CD14-positive monocyte (primary cell): ENCODE data around the gene ADAMTS17. TPM values are rescaled to one million over a fixed set of nuclear protein-coding genes. Genes with fewer than 3 reads are reported as not detected.

Source experiments
- DNase-seq, 3 donors: peaks; one replicate each; pipeline ENCODE4 v3.0.0-alpha.2; 2011 to 2022
- H2AFZ ChIP-seq: 2 replicates; pipeline ENCODE4 v1.6.0; 2012; ENCODE audit warnings: mild to moderate bottlenecking, low read depth, low read length, inconsistent platforms; ENCODE audit not compliant: insufficient read depth, poor library complexity, severe bottlenecking
- H3K27ac ChIP-seq, 2 donors: 1 replicate in 1 of 2; 2 replicates in 1 of 2; pipeline ENCODE4 v1.5.1; 2012 to 2013; ENCODE audit warnings: low read length in 2 of 2, control low read depth in 1 of 2, inconsistent platforms in 1 of 2, low read depth in 1 of 2, mild to moderate bottlenecking in 1 of 2
- H3K27me3 ChIP-seq, 2 donors: one replicate each; pipeline versions ENCODE4 v1.6.0 to v1.6.1; 2011 to 2013; ENCODE audit warnings: low read length in 2 of 2; ENCODE audit not compliant: control insufficient read depth in 2 of 2, insufficient read depth in 2 of 2
- H3K36me3 ChIP-seq, 2 donors: replicated peaks in 1 of 2; 1 replicate in 1 of 2; 2 replicates in 1 of 2; pipeline versions ENCODE4 v1.5.1 to v1.6.1; 2012 to 2013; ENCODE audit warnings: low read length in 2 of 2, control low read depth in 1 of 2, inconsistent platforms in 1 of 2, mild to moderate bottlenecking in 1 of 2; ENCODE audit not compliant: insufficient read depth in 2 of 2, control insufficient read depth in 1 of 2
- H3K4me1 ChIP-seq, 2 donors: 1 replicate in 1 of 2; 2 replicates in 1 of 2; pipeline versions ENCODE4 v1.5.1 to v1.6.1; 2012 to 2013; ENCODE audit warnings: low read length in 2 of 2, control low read depth in 1 of 2, inconsistent platforms in 1 of 2, mild to moderate bottlenecking in 1 of 2, moderate library complexity in 1 of 2; ENCODE audit not compliant: insufficient read depth in 2 of 2, control insufficient read depth in 1 of 2
- H3K4me2 ChIP-seq: replicated peaks from 2 replicates; pipeline ENCODE3; 2012; ENCODE audit warnings: low read length, moderate library complexity, mild to moderate bottlenecking; ENCODE audit not compliant: poor library complexity, severe bottlenecking; ENCODE audit errors: extremely low read depth
- H3K4me3 ChIP-seq, 3 experiments: fragments of 200-600 bp in 1 of 3; sonication (generic) in 1 of 3; replicated peaks in 1 of 3; 1 replicate in 2 of 3; 2 replicates in 1 of 3; pipeline ENCODE4 v1.5.1; 2011 to 2013; ENCODE audit warnings: low read length in 3 of 3, mild to moderate bottlenecking in 3 of 3, control low read depth in 2 of 3, low read depth in 2 of 3, inconsistent platforms in 1 of 3, moderate library complexity in 1 of 3
- H3K79me2 ChIP-seq: 2 replicates; pipeline ENCODE4 v1.6.0; 2012; ENCODE audit warnings: mild to moderate bottlenecking, control low read depth, inconsistent platforms, low read length, moderate library complexity; ENCODE audit not compliant: insufficient read depth
- H3K9ac ChIP-seq: 2 replicates; pipeline ENCODE4 v1.6.0; 2017; ENCODE audit warnings: low read length, mild to moderate bottlenecking; ENCODE audit not compliant: insufficient read depth, poor library complexity, severe bottlenecking
- H3K9me3 ChIP-seq, 2 donors: replicated peaks in 1 of 2; 1 replicate in 1 of 2; 2 replicates in 1 of 2; pipeline versions ENCODE4 v1.5.1 to v1.6.1; 2012 to 2013; ENCODE audit warnings: low read length in 2 of 2, control low read depth in 1 of 2; ENCODE audit not compliant: control insufficient read depth in 1 of 2, insufficient read depth in 1 of 2
- H4K20me1 ChIP-seq: 2 replicates; pipeline ENCODE4 v1.6.0; 2012; ENCODE audit warnings: mild to moderate bottlenecking, low read length, control low read depth, moderate library complexity; ENCODE audit not compliant: insufficient read depth
- H3K27ac Mint-ChIP-seq, 7 donors: one replicate each; pipeline ENCODE4 v1.8.0; 2020; ENCODE audit warnings: mild to moderate bottlenecking in 7 of 7, mixed read lengths in 7 of 7, moderate library complexity in 6 of 7, inconsistent platforms in 2 of 7
- H3K27me3 Mint-ChIP-seq, 3 donors: one replicate each; pipeline ENCODE4 v1.8.0; 2021 to 2022; ENCODE audit warnings: low read depth in 3 of 3, mild to moderate bottlenecking in 3 of 3, mixed read lengths in 3 of 3, moderate library complexity in 3 of 3, inconsistent platforms in 1 of 3
- H3K36me3 Mint-ChIP-seq, 2 donors: one replicate each; pipeline ENCODE4 v1.8.0; 2020; ENCODE audit warnings: mixed read lengths in 2 of 2, inconsistent platforms in 1 of 2, mild to moderate bottlenecking in 1 of 2
- H3K4me1 Mint-ChIP-seq: one replicate; pipeline ENCODE4 v1.8.0; 2020; ENCODE audit warnings: mild to moderate bottlenecking, mixed read lengths
- H3K4me3 Mint-ChIP-seq, 2 donors: one replicate each; pipeline ENCODE4 v1.8.0; 2020; ENCODE audit warnings: mild to moderate bottlenecking in 2 of 2, mixed read lengths in 2 of 2, moderate library complexity in 1 of 2
- H3K9me3 Mint-ChIP-seq, 7 donors: one replicate each; pipeline ENCODE4 v1.8.0; 2020 to 2022; ENCODE audit warnings: mixed read lengths in 7 of 7, mild to moderate bottlenecking in 6 of 7, moderate library complexity in 6 of 7, inconsistent platforms in 2 of 7
- WGBS: methylation state at CpG from one replicate; pipeline ENCODE4 v1.1.5; 2013; ENCODE audit warnings: missing lambda C conversion rate; ENCODE audit not compliant: insufficient coverage; 5-methylcytosine and 5-hydroxymethylcytosine counted together
- intact Hi-C, 2 donors: fragments of 100-400 bp; cut with micrococcal nuclease; formaldehyde crosslinking; loops; one replicate each; pipeline versions ENCODE4 v1.15.0 to v1.15.1; 2023
- polyA minus RNA-seq: library from RNA; depleted of rRNA, polyadenylated mRNA; stranded (reverse); fragments of >200 nt; gene quantifications from 2 replicates; pipeline ENCODE4 v1.2.3, GENCODE V29; 2012
- polyA plus RNA-seq, 3 donors: library from polyadenylated mRNA; depleted of rRNA in 1 of 3; unstranded in 2 of 3; stranded (reverse) in 1 of 3; fragments of 300-500 nt in 2 of 3; fragments of >200 nt in 1 of 3; fragmentation: Illumina TruSeq in 2 of 3; gene quantifications; 1 replicate in 2 of 3; 2 replicates in 1 of 3; pipeline ENCODE4 v1.2.3, GENCODE V29; 2012 to 2021
- total RNA-seq, 12 experiments: library from RNA in 1 of 12; stranded (reverse) in 1 of 12; fragments of 120-200 nt in 1 of 12; gene quantifications; one replicate each; pipeline ENCODE4 v1.2.4 and lab custom pipeline; 2013 to 2026; ENCODE audit warnings: mixed read lengths in 6 of 12, inconsistent platforms in 1 of 12
- TF ChIP-seq, protein P1 (sequence below): fragments of 200-600 bp; IDR thresholded peaks from one replicate; pipeline ENCODE4 v1.8.0; 2022; ENCODE audit warnings: antibody characterized with exemption, mild to moderate bottlenecking

ADAMTS17 gene, protein sequence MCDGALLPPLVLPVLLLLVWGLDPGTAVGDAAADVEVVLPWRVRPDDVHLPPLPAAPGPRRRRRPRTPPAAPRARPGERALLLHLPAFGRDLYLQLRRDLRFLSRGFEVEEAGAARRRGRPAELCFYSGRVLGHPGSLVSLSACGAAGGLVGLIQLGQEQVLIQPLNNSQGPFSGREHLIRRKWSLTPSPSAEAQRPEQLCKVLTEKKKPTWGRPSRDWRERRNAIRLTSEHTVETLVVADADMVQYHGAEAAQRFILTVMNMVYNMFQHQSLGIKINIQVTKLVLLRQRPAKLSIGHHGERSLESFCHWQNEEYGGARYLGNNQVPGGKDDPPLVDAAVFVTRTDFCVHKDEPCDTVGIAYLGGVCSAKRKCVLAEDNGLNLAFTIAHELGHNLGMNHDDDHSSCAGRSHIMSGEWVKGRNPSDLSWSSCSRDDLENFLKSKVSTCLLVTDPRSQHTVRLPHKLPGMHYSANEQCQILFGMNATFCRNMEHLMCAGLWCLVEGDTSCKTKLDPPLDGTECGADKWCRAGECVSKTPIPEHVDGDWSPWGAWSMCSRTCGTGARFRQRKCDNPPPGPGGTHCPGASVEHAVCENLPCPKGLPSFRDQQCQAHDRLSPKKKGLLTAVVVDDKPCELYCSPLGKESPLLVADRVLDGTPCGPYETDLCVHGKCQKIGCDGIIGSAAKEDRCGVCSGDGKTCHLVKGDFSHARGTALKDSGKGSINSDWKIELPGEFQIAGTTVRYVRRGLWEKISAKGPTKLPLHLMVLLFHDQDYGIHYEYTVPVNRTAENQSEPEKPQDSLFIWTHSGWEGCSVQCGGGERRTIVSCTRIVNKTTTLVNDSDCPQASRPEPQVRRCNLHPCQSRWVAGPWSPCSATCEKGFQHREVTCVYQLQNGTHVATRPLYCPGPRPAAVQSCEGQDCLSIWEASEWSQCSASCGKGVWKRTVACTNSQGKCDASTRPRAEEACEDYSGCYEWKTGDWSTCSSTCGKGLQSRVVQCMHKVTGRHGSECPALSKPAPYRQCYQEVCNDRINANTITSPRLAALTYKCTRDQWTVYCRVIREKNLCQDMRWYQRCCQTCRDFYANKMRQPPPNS
- 0.33 TPM for total RNA-seq (2013)
- polyA plus RNA-seq = under 1 TPM in 2 of 3 donors, not detected in 1; 0.03 to 0.25 TPM
- under 0.01 and 0.14 TPM in 2 replicates for polyA minus RNA-seq
- total RNA-seq (lab: John Stamatoyannopoulos, UW) = 0.41 to 1.7 (median 1.2) reads per million in 11 experiments

DNA sequence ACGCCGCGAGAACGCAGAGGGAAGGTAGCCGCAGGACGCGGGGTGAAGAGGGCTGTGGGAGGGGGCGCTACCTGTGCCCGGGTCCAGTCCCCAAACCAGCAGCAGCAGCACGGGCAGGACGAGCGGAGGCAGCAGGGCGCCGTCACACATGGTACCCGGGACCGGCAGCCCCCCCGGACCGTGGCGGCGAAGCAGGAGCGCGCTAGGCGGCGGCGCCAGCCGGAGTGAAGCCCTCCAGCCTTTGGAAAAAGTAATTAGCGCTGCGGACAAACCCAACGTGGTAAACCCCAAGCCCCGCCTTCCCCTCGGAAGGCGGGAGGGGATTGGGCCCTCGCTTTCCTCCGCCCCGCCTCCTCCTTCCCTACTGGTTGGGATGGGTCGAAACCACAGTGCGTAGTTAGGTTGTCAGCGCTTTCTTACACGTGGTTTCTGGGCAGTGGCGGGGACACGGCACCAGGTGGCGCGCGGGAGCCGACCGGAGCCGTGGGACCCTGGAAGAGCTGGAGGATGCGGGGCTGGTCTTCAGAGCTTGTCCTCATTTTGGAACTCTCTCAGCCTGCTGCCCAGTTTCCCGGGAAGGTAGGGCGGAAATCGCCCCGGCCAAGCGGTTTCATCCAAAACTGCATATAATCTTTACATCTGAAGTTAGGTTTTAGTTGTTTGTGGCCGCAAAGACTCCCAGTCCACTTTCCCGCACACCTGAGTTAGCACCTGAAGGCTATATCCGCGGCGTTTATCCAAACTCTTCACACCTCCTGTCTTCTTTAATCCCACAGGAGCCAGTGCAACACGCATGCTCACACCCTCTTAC, at the start of gene ADAMTS17:
Gene ADAMTS17 (minus strand): TSS at position 226 of the 811 bp plus-strand sequence. CDS start 76 bp downstream, at position 150.
- peaks cover 57 to 72% (median 65%) of the 10 kb centered on the region in 3 donors for H3K27me3 Mint-ChIP-seq
- H3K27ac Mint-ChIP-seq = peak within 1 kb of the TSS in 2 of 7 donors; percentile 26 to 73
- 3% methylated on average over 47 of the region's 59 CpGs for WGBS
- peak within 1 kb of the TSS; percentile 97 for H3K4me2 ChIP-seq
- H3K4me1 Mint-ChIP-seq = peaks cover 8% of the 10 kb centered on the region
- TF ChIP-seq, protein P1, sequence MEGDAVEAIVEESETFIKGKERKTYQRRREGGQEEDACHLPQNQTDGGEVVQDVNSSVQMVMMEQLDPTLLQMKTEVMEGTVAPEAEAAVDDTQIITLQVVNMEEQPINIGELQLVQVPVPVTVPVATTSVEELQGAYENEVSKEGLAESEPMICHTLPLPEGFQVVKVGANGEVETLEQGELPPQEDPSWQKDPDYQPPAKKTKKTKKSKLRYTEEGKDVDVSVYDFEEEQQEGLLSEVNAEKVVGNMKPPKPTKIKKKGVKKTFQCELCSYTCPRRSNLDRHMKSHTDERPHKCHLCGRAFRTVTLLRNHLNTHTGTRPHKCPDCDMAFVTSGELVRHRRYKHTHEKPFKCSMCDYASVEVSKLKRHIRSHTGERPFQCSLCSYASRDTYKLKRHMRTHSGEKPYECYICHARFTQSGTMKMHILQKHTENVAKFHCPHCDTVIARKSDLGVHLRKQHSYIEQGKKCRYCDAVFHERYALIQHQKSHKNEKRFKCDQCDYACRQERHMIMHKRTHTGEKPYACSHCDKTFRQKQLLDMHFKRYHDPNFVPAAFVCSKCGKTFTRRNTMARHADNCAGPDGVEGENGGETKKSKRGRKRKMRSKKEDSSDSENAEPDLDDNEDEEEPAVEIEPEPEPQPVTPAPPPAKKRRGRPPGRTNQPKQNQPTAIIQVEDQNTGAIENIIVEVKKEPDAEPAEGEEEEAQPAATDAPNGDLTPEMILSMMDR = peak; percentile 98
- H2AFZ ChIP-seq = peak within 1 kb of the TSS; percentile 85
- peak within 1 kb of the TSS; percentile 72 for H3K4me3 Mint-ChIP-seq
- H3K9me3 ChIP-seq = peaks cover 0 to 13% of the 10 kb centered on the region in 2 donors
- intact Hi-C loops = loop anchor here in 1 of 2 donors (5.0 kb wide), 1 partner anchor 230 kb away; no protein-coding TSS in a partner anchor
- peaks cover 0 to 11% (median 6%) of the 10 kb centered on the region in 7 donors for H3K9me3 Mint-ChIP-seq
- H3K27ac ChIP-seq = no peak within 1 kb of the TSS
- H3K27me3 ChIP-seq = peaks cover 46 to 76% of the 10 kb centered on the region in 2 donors
- H4K20me1 ChIP-seq = no peaks in the 10 kb centered on the region
- peak; percentile 92 to 95 (median 95) for DNase-seq
- H3K36me3 Mint-ChIP-seq = peaks cover 0 to 3% of the 10 kb centered on the region in 2 donors
- peak within 1 kb of the TSS; percentile 36 to 80 (median 40) for H3K4me3 ChIP-seq
- peak within 1 kb of the TSS; percentile 48 for H3K9ac ChIP-seq
- no peaks in the 10 kb centered on the region for H3K36me3 ChIP-seq
- peaks cover 6 to 17% of the 10 kb centered on the region in 2 donors for H3K4me1 ChIP-seq
- no peaks in the 10 kb centered on the region for H3K79me2 ChIP-seq
